SK-N-SH (cell line): ENCODE results near the gene BBOX1.

Experiments
- EP300 ChIP-seq, 2 experiments: IDR thresholded peaks; 2 replicates each; pipeline versions ENCODE4 v1.4.0 to v1.6.1; 2012; ENCODE audit warnings: borderline replicate concordance in 1 of 2, low read depth in 1 of 2, low read length in 1 of 2
- GABPA ChIP-seq: IDR thresholded peaks from 2 replicates; pipeline ENCODE4 v1.4.0; 2012; ENCODE audit warnings: low read depth, mild to moderate bottlenecking
- MXI1 ChIP-seq: IDR thresholded peaks from 2 replicates; pipeline ENCODE4 v1.6.1; 2012; ENCODE audit warnings: mild to moderate bottlenecking, low read depth, low read length, improper control_type of control experiment
- RCOR1 ChIP-seq: fragments of 150-350 bp; IDR thresholded peaks from 2 replicates; pipeline ENCODE4 v1.6.1; 2017; ENCODE audit warnings: antibody characterized with exemption, low read length
- TAF1 ChIP-seq: IDR thresholded peaks from 2 replicates; pipeline ENCODE4 v1.6.1; 2012; ENCODE audit warnings: low read depth, mild to moderate bottlenecking, low read length, moderate library complexity, borderline replicate concordance
- TF ChIP-seq, protein P1 (sequence below): fragments of 200-600 bp; sonication (generic); IDR thresholded peaks from 2 replicates; pipeline ENCODE4 v1.6.1; 2017; ENCODE audit warnings: antibody characterized with exemption, mild to moderate bottlenecking, moderate library complexity

DNA sequence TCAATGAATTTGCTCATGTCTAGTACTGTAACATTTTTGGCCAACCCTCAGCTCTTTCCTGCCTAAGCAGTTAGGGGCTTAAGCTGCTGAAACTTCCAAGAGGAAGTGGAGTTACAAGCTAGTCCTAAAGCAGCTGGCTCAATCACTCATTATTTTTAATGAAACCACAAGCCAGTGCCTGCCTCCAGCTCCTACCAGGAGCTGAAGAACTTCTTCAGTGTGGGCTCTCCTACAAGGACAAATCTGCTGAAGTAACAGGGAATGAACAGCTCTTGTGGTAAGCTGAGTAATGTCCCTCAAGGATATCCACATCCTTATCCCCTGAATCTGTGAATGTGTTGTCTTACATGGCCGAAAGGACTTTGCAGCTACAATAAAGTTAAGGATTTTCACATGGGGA, 112.5 kb downstream of the BBOX1 start:
- TF ChIP-seq, protein P1, sequence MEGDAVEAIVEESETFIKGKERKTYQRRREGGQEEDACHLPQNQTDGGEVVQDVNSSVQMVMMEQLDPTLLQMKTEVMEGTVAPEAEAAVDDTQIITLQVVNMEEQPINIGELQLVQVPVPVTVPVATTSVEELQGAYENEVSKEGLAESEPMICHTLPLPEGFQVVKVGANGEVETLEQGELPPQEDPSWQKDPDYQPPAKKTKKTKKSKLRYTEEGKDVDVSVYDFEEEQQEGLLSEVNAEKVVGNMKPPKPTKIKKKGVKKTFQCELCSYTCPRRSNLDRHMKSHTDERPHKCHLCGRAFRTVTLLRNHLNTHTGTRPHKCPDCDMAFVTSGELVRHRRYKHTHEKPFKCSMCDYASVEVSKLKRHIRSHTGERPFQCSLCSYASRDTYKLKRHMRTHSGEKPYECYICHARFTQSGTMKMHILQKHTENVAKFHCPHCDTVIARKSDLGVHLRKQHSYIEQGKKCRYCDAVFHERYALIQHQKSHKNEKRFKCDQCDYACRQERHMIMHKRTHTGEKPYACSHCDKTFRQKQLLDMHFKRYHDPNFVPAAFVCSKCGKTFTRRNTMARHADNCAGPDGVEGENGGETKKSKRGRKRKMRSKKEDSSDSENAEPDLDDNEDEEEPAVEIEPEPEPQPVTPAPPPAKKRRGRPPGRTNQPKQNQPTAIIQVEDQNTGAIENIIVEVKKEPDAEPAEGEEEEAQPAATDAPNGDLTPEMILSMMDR: no peak
- TF ChIP-seq EP300 (IDR thresholded peaks at IDR 0.05; ENCODE audit: borderline replicate concordance in 1 of 2, low read depth in 1 of 2, low read length in 1 of 2) (no peak), RCOR1 (no peak), MXI1 (no peak), GABPA (no peak), TAF1 (no peak)
